Motor neuron (in vitro differentiated cells): ENCODE measurements around the gene C9orf153. TPM values are rescaled to one million over a fixed set of nuclear protein-coding genes. Genes with fewer than 3 reads are reported as not detected.
"Not testable (repeated sequence)": the region's sequence is repeated elsewhere in the genome, so short reads cannot be mapped to it uniquely, and the experiment has no call there.

Experiments used
- ATAC-seq, 8 experiments: fragments of 200-7000 bp; cut with Tn5 transposase; replicated peaks in 6 of 8; 2 replicates each; pipeline ENCODE4 v1.8.0; 2021; ENCODE audit warnings: mild to moderate bottlenecking in 8 of 8, moderate library complexity in 8 of 8
- H3K27ac ChIP-seq, 2 donors: fragments of 250-450 bp; sonication (Bioruptor Pico); 2 replicates each; pipeline ENCODE4 v1.9.0; 2021; ENCODE audit warnings: antibody characterized with exemption in 2 of 2, mild to moderate bottlenecking in 2 of 2, moderate library complexity in 1 of 2
- H3K4me1 ChIP-seq, 2 donors: fragments of 250-450 bp; sonication (Bioruptor Pico); replicated peaks in 1 of 2; 2 replicates each; pipeline ENCODE4 v1.6.1; 2021; ENCODE audit warnings: antibody characterized with exemption in 2 of 2, mild to moderate bottlenecking in 2 of 2, moderate library complexity in 1 of 2
- H3K4me3 ChIP-seq, 5 donors: fragments of 250-450 bp; sonication (Bioruptor Pico); 2 replicates each; pipeline ENCODE4 v1.9.0; 2021; ENCODE audit warnings: antibody characterized with exemption in 5 of 5, mild to moderate bottlenecking in 5 of 5, moderate library complexity in 4 of 5
- WGBS, 10 experiments: fragments of 450-650 bp; shearing (Covaris generic); methylation state at CpG; one replicate each; pipeline ENCODE4 v1.0.0; 2022; 5-methylcytosine and 5-hydroxymethylcytosine counted together
- in situ Hi-C, 9 experiments: fragments of 400-800 bp; cut with MboI; loops; one replicate each; pipeline ENCODE4 v1.15.0; 2021; ENCODE audit warnings: low sequenced_read_pairs in 9 of 9, low pct_unique_long_range_greater_than_20kb in 2 of 9; ENCODE audit not compliant: unreplicated experiment in 9 of 9
- total RNA-seq, 8 experiments: library from RNA; unstranded; fragments of 300-600 nt; gene quantifications; 2 replicates each; pipeline versions ENCODE4 v1.2.3 to v1.2.4, GENCODE V29; 2022

The C9orf153 gene
- total RNA-seq, 8 experiments from 2014 or later = 0.18 to 1.4 (median 0.49) TPM; not detected in 1

DNA sequence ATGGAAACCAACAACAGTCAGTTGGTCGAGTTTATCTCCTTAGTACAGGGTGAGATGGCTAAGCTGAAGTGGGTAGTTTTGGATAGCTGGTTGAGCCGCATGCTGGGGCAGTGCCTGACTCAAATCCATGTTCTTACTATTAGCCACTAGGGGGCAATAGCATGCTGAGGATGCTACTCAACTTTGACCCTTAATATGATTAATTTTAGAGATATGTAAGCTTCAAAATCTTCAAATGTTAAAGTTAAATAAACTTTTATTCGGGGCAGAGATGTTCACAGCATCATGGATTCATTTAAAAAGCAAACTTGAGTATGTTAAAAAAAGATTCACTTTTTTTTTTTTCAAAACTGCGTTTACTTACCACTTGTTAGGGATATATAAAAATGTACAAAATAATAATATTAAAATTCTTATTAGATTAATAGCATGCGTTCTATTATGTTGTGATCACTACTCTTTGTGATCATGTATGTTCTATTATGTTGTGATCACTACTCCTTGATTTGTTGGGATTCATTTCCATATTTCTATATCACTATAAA is 57.0 kb downstream of the C9orf153 start:
- no peak overlapping the region for H3K4me3 ChIP-seq
- in situ Hi-C loops = no loop called here
- 16 to 50% (median 33%) methylated on average over 2 to 5 of the region's 5 CpGs for WGBS, 10 experiments
- ATAC-seq = peak in 4 of 8 experiments; percentile 62 to 84 (median 80)
- H3K4me1 ChIP-seq = no peaks in the 10 kb centered on the region
- H3K27ac ChIP-seq = no peak overlapping the region

DNA sequence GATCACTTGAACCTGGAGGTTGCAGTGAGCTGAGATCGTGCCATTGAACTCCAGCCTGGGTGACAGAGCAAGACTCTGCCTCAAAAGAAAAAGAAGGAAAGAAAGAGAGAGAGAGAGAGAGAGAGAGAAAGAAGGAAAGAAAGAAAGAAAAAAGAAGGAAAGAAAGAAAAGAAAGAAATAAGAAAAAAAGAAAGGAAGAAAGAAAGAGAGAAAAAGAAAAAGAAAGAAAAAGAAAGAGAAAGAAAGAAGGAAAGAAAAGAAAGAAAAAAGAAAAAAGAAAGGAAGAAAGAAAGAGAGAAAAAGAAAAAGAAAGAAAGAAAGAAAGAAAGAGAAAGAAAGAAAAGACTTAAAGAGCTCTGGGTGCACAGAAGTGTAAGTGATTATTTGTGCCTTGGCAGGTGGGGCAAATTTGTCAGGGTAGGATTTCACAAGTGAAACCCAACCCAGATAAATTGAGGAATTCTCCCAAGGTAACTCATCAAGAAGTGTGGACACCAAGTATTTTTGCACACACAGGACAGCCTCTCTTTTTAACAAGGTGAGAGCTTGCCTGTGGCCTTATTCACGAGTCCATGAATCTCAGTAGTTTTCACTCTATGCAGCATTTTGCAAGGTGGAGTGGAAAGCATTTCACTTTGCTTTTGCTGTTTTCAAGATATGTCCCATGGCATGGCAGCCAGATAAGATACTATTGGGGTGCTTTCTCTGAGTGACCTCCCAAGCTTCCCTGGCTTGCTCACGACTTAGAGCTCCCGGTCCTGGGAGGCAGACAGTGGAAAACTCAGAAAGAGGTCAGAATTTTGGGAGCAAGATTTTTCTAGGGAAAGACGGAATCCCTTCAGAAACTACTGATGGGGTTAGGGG is 57.8 kb downstream of the C9orf153 start:
- in situ Hi-C loops = no loop called here

DNA sequence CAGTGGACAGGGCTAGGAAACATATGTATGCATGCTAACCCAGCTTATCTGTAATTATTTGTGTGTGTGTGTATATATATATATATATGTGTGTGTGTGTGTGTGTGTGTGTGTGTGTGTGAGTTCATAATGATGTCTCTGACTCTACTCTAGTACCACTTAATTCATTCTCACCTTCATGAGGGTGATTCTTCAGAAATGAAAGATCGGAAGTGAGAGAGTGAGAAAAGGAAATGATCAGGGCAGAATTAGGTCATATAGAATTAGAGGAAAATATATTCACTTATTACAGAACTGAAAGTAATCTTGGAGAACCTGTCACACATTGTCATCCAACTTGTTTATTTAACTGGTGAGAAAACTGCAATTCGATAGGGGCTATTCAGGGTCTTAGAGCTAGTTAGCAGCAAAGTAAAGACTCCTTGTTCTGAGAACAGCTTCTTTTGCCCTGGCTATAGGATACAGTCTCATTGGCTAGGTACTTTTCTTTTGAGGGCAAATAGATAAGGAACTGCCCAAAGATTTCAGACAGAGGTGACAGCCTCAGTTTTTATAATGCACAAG is 58.8 kb downstream of the C9orf153 start:
- H3K27ac ChIP-seq = no peak overlapping the region
- no peak overlapping the region for H3K4me3 ChIP-seq
- H3K4me1 ChIP-seq = no peaks in the 10 kb centered on the region
- no peak for ATAC-seq
- 20 to 100% (median 82%) methylated on average over 1 to 2 of the region's 2 CpGs; no CpG with 5 or more reads in 3 of the 10 experiments for WGBS, 10 experiments
- in situ Hi-C loops = no loop called here

More for the DNA sequence above, 57.8 kb downstream of the C9orf153 start:
- 38 to 94% (median 86%) methylated on average over 1 to 4 of the region's 5 CpGs for WGBS, 10 experiments
- Histone ChIP-seq H3K4me3 (no peak overlapping the region), H3K27ac (no peak overlapping the region), H3K4me1 (no peaks in the 10 kb centered on the region)
- ATAC-seq = peak in 3 of 8 experiments; percentile 15 to 41 (median 36)

DNA sequence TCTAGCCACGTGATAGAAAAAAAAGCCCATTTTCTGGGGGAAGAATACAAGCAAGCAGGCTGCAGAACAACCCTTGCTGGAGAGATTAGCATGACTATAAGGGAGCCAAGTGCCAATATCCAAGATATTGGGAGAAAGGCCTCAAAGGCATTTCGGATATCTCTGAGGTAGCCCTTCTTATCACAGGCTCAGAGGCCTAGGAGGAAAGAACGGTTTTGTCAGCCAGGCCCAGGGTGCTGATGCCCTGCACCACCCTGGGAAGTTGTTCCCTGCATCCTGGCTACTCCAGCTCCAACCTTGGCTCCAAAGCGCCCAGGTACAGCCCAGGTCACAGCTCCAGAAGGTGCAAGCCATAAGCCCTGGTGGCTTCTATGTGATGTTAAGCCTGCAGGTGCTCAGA is 66.4 kb downstream of the C9orf153 start:
- no peak for ATAC-seq
- Histone ChIP-seq H3K4me3 (no peak overlapping the region), H3K27ac (no peak overlapping the region), H3K4me1 (no peaks in the 10 kb centered on the region)
- in situ Hi-C loops = no loop called here
- WGBS, 10 experiments = 17 to 83% (median 49%) methylated on average over 1 to 4 of the region's 4 CpGs; no CpG with 5 or more reads in 2 of the 10 experiments

DNA sequence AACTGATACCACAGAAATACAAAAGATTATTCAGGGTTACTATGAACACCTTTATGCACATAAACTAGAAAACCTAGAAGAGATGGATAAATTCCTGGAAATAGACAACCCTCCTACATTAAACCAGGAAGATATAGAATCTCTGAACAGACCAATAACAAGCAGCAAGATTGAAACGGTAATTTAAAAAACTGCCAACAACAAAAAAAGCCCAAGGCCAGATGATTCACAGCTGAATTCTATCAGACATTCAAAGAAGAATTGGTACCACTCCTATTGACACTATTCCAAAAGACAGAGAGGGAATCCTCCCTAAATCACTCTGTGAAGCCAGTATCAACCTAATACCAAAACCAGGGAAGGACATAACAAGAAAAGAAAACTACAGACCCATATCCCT is 68.8 kb downstream of the C9orf153 start:
- in situ Hi-C loops, H3K27ac ChIP-seq, H3K4me3 ChIP-seq, H3K4me1 ChIP-seq: not testable (repeated sequence)
- WGBS, 10 experiments = 0 to 100% (median 83%) methylated on average over 1 of the region's 1 CpG; no CpG with 5 or more reads in 1 of the 10 experiments
- ATAC-seq = peak in 2 of 8 experiments; percentile 75

DNA sequence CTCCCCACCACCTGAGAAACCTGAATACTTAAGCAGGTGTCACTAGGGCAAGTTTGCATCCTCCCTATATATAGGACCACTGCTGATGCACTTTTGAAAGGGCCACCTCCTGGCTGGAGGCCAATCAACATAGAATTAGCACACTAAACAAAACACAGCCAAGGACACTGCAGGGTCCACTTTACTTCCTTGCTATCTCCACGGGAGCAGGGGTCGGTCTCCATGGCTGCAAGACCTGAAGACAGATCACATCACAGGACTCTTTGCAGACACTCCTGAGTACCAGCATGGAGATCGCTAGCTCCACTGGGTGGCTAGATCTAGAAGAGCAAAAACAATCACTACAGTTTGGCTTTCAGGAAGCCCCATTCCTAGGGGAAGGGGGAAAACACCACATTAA is 72.3 kb downstream of the C9orf153 start:
- in situ Hi-C loops = no loop called here
- no peak overlapping the region for H3K4me3 ChIP-seq
- H3K27ac ChIP-seq = no peak overlapping the region
- WGBS, 10 experiments = 0 to 60% (median 40%) methylated on average over 1 to 3 of the region's 3 CpGs; no CpG with 5 or more reads in 3 of the 10 experiments
- ATAC-seq = peak in 2 of 8 experiments; percentile 41 to 88
- H3K4me1 ChIP-seq = no peaks in the 10 kb centered on the region

DNA sequence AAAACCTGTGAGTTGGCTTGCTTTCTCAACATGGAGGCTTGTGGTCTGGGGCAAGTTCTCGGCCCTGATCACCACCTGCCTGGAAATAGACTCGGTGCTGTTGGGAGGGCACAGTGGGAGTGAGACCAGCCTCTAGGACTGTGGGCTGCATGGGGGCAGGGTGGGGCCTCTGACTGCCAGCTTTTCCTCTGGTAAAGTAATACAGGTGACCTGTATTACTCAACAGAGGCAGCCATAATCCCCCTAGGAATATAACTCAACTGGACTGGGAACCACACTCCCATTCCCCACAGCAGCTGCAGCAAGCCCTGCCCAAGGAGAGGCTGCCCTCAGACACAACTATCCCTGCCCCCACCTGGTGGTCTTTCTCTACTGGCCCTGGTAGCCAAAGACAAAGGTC is 72.8 kb downstream of the C9orf153 start:
- 60 to 80% methylated on average over 1 to 2 of the region's 2 CpGs; no CpG with 5 or more reads in 8 of the 10 experiments for WGBS, 10 experiments
- in situ Hi-C loops = no loop called here
- Histone ChIP-seq H3K27ac (no peak overlapping the region), H3K4me3 (no peak overlapping the region), H3K4me1 (peaks cover 0 to under 1% of the 10 kb centered on the region in 2 donors)
- ATAC-seq = peak in 1 of 8 experiments; percentile 20

DNA sequence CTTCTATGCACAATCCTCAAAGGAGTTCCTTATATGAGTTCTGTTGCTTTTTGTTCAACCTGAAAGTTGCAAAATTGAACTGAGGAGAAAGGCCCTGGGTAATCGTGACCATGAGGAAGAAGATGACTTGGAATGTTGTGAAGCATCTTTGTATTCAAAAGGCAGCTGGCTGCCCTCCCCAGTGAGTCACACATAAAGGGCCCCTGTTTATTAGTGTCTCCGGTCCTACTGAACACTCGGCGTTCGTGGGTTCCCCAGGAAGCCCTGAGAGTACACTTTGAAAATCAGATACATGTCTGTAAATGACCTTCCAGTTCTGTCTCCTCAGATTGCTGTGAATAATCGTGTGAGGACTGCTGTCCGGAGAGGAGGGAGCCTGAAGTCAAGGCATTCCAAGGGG is 73.6 kb downstream of the C9orf153 start:
- in situ Hi-C loops = no loop called here
- 39 to 93% (median 69%) methylated on average over 1 to 7 of the region's 7 CpGs; no CpG with 5 or more reads in 1 of the 10 experiments for WGBS, 10 experiments
- peak in 2 of 8 experiments; percentile 43 to 58 for ATAC-seq

DNA sequence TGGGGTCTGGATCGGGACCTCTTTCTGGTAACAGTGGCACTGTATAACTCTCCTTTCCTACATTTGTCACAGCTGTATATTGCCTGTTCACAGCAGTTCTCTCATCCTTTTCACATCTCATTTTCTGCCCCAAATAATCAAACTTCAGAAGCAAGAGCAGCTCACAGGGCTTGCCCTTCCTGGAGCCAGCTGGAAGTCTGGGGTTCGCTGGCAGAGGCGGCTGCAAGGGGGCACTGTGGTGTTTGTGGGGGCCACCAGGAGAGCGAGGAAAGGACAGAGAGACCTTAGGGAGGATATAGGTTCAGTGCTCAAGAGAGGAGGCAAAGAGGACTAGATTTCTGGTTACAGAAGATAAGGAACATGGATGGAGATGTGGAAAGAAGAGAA is 75.3 kb downstream of the C9orf153 start:
- in situ Hi-C loops = no loop called here

More for the DNA sequence above, 73.6 kb downstream of the C9orf153 start:
- H3K4me3 ChIP-seq = no peak overlapping the region
- no peak overlapping the region for H3K27ac ChIP-seq
- peaks cover 0 to 3% of the 10 kb centered on the region in 2 donors for H3K4me1 ChIP-seq

DNA sequence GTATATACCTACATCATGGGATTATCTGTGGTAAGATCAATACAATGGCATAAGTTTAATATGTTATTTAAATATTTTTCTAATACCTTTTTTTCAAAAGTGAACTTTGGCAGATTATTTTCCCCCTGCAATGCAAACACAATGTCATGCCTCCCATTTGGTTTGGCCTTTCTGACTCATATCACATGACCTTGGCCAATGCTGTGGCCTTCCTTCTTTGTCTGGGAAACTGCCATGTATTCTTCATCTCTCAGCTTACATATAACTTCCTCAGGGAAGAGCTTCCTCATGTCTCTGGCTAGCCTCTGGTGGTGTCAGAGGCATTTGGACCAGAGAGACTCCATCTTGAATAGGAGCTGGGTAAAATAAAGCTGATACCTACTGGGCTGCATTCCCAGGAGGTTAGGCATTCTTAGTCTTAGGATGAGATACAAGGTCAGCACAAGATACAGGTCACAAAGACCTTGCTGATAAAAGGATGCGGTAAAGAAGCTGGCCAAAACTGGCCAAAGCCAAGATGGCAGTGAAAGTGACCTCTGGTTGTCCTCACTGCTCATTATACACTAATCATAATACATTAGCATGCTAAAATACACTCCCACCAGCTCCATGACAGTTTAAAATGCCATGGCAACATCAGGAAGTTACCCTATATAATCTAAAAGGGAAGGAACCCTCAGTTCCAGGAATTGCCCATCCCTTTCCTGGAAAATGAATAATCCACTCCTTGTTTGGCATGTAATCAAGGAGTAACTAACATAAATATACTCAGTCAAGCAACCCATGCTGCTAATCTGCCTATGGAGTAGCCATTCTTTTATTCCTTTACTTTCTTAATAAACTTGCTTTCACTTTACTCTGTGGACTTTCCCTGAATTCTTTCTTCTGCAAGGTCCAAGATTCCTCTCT is 76.0 kb downstream of the C9orf153 start:
- in situ Hi-C loops = no loop called here
- peak in 3 of 8 experiments; percentile 55 to 75 (median 70) for ATAC-seq
- peaks cover under 1 to 6% of the 10 kb centered on the region in 2 donors for H3K4me1 ChIP-seq
- 80 to 100% (median 100%) methylated on average over 1 of the region's 1 CpG; no CpG with 5 or more reads in 4 of the 10 experiments for WGBS, 10 experiments
- no peak overlapping the region for H3K4me3 ChIP-seq
- H3K27ac ChIP-seq = no peak overlapping the region

More for the DNA sequence above, 75.3 kb downstream of the C9orf153 start:
- Histone ChIP-seq H3K4me1 (peaks cover 0 to 3% of the 10 kb centered on the region in 2 donors), H3K4me3 (no peak overlapping the region), H3K27ac (no peak overlapping the region)
- ATAC-seq = no peak
- 17 to 100% (median 90%) methylated on average over 1 to 4 of the region's 4 CpGs; no CpG with 5 or more reads in 2 of the 10 experiments for WGBS, 10 experiments

DNA sequence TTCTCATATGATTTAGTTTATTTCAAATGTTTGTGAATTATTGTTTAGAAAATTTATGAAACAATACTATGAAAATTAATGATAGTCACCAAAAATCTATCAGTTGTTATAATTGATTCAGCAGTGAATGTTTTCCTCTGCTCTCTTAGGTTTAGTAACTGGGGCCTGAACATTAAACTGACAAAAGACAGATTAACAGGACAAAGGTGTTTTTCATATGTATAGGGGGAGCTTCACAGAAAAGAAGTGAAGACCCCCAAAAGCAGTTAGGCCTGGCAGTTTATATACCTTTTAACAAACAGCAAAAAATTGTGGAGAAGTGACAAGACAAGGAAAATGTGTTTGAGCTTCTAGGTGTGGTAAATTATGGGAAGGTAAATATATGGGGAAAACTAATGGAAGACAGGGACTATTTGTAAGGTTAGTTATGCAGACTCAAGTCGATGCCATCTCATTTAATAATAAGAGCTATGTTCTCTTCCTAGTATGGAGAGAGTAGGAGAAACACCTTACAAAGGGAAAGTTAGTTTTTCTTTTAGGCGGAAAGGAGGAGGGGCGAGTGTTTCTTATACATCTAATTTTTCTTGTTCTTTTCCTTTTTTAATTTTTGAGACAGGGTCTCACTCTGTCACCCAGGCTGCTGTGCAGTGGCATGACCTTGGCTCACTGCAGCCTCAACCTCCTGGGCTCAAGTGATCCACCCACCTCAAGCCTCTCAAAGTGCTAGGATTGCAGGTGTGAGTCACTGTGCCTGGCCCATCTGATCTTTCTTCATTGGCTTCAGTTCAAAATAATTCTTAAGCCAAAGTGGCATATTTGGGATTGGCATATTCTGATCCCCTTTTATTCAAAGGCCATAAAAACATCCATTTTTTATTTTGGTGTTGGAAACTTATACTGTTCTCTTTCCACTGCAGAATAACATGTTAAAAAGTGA is 77.8 kb downstream of the C9orf153 start:
- in situ Hi-C loops = no loop called here
- peaks cover 8 to 11% of the 10 kb centered on the region in 2 donors for H3K4me1 ChIP-seq
- no peak overlapping the region for H3K4me3 ChIP-seq
- no peak overlapping the region for H3K27ac ChIP-seq
- no peak for ATAC-seq
- WGBS, 10 experiments = 0 to 91% (median 61%) methylated on average over 1 to 3 of the region's 3 CpGs
